ENCODE measurements around the gene DPP6. TPM values are rescaled to one million over a fixed set of nuclear protein-coding genes. Genes with fewer than 3 reads are reported as not detected.
A peak's percentile ranks its signal among the peaks of the same experiment; 100 is the strongest.

The DPP6 gene
- total and polyA plus RNA-seq, 9 of the 15 experiments (the other 6 are each of a cell fraction or from before 2014, with no cell fraction given), result not detected

DNA sequence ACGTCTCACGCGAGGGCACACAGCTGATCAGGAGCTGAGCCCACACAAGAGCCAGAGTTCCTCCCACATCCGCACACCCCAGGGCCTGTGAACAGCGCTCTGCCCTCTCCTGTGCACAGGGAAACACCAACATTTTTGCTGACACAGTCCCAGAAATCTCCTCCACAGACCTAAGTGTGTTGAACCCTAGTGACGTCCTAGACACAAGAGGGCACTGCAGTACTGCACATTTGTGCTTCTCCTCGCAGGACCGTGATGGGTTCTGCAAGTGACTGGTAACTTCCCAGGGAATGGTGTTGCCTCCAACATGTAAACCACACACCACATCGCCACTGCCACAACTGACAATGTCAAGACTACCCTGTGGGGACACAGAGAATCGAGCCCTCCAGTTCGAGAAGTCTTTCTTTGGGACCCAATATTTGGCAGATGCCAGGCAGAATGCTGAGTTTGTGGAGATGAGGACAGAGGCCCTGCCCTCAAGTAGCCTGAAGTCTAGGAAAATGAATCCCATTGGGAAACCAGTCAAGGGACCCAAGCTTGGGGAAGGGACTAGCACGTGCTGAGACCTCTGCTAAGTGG, 780.5 kb downstream of the DPP6 start (continued):
- TF ChIP-seq TEAD1 (CRISPR knock-in tag; IDR thresholded peaks at IDR 0.05) (no peak), MAFG (tag; conservative IDR thresholded peaks at IDR 0.05) (peak; percentile 39; the same call in 1 of the 2 replicates), CREM (IDR thresholded peaks at IDR 0.05; ENCODE audit: low read depth) (peak; percentile 67), NEUROD1 (IDR thresholded peaks at IDR 0.05; ENCODE audit: borderline replicate concordance, low read depth, low read length, partially characterized antibody) (no peak), FOXP1 (CRISPR knock-in tag; IDR thresholded peaks at IDR 0.05) (no peak), ZNF316 (IDR thresholded peaks at IDR 0.05) (peak; percentile 70), PPARD (CRISPR knock-in tag; IDR thresholded peaks at IDR 0.05) (no peak), MEF2D (tag; conservative IDR thresholded peaks at IDR 0.05; ENCODE audit: low read depth) (no peak)
- TF ChIP-seq, protein P1, sequence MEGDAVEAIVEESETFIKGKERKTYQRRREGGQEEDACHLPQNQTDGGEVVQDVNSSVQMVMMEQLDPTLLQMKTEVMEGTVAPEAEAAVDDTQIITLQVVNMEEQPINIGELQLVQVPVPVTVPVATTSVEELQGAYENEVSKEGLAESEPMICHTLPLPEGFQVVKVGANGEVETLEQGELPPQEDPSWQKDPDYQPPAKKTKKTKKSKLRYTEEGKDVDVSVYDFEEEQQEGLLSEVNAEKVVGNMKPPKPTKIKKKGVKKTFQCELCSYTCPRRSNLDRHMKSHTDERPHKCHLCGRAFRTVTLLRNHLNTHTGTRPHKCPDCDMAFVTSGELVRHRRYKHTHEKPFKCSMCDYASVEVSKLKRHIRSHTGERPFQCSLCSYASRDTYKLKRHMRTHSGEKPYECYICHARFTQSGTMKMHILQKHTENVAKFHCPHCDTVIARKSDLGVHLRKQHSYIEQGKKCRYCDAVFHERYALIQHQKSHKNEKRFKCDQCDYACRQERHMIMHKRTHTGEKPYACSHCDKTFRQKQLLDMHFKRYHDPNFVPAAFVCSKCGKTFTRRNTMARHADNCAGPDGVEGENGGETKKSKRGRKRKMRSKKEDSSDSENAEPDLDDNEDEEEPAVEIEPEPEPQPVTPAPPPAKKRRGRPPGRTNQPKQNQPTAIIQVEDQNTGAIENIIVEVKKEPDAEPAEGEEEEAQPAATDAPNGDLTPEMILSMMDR (IDR thresholded peaks at IDR 0.05 in 2 of 3, conservative IDR thresholded peaks at IDR 0.05 in 1 of 3; ENCODE audit: insufficient read depth in 2 of 3, low read depth in 1 of 3, low read length in 3 of 3), result peak; percentile 48 to 61 (median 57)

DNA sequence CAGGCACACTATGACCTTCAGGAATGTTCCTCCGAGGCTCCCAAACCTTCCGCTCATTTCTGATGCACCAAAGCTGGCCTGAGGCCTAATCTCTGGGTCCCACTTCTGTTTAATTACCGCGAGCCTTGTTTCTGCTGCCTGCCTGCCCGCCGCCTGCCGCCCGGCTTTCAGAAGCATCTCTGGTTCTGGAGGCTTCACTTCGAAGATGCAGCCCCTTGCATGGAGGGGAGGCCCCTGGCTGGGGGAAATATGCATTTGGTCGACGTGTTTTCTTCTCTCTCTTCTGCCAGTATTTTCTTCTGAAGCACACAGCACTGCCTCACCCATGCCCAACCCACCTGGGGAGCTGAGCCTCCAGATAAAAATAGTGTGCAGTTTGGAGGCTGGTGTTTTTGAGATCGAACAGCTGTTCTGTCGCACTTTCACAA, 783.8 kb downstream of the DPP6 start:
- FAIRE-seq, result no peak
- intact Hi-C loops (cut with micrococcal nuclease), result no loop called here
- 0% methylated on average over 13 of the region's 13 CpGs for WGBS (ENCODE audit: insufficient coverage, low coverage, missing lambda C conversion rate)
- Histone ChIP-seq H3K9me1 (ENCODE audit: control insufficient read depth, insufficient read depth, low read length) (peaks cover 2% of the 10 kb centered on the region), H3K4me1 (replicated peaks in 1 of 2; ENCODE audit: control insufficient read depth in 2 of 2, insufficient read depth in 2 of 2, low read length in 2 of 2) (no peaks in the 10 kb centered on the region), H3K4me2 (ENCODE audit: insufficient read depth, low read length) (no peak overlapping the region), H3K4me3 (no peak overlapping the region), H3K9ac (ENCODE audit: insufficient read depth in 1 of 2, low read depth in 2 of 2, low read length in 2 of 2) (no peak overlapping the region), H3K36me3 (ENCODE audit: control insufficient read depth, insufficient read depth, low read length) (no peaks in the 10 kb centered on the region), H4K20me1 (replicated peaks; ENCODE audit: control insufficient read depth, insufficient read depth, low read length) (peaks cover 4% of the 10 kb centered on the region; the same call in 1 of the 2 replicates), H3K9me3 (replicated peaks; ENCODE audit: control insufficient read depth, insufficient read depth, low read depth, low read length) (no peaks in the 10 kb centered on the region; the same call in 1 of the 2 replicates), H3K79me2 (ENCODE audit: control insufficient read depth, insufficient read depth, low read length) (no peaks in the 10 kb centered on the region), H2AFZ (ENCODE audit: low read depth, low read length) (no peak overlapping the region), H3K27ac (ENCODE audit: extremely low read depth, low read depth, low read length) (no peak overlapping the region), H3K27me3 (ENCODE audit: control insufficient read depth in 2 of 2, insufficient read depth in 2 of 2, low read length in 2 of 2) (peaks cover 56 to 84% of the 10 kb centered on the region in 2 experiments)
- in situ Hi-C loops (cut with MboI), result no loop called here
- DNase-seq (ENCODE audit: extremely low read depth in 1 of 4, low spot score in 3 of 4), result no peak
- ATAC-seq, result no peak
- no TSS peak for BruUV-seq (replicated peaks)
- CTCF ChIA-PET (ENCODE audit: low intra/inter-chr PET ratio), result no interaction called here
- TF ChIP-seq, protein P2, sequence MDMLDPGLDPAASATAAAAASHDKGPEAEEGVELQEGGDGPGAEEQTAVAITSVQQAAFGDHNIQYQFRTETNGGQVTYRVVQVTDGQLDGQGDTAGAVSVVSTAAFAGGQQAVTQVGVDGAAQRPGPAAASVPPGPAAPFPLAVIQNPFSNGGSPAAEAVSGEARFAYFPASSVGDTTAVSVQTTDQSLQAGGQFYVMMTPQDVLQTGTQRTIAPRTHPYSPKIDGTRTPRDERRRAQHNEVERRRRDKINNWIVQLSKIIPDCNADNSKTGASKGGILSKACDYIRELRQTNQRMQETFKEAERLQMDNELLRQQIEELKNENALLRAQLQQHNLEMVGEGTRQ (CRISPR knock-in tag; IDR thresholded peaks at IDR 0.05), result no peak
- peak; percentile 42 for TF ChIP-seq DACH1 (IDR thresholded peaks at IDR 0.05; ENCODE audit: partially characterized antibody)
- POLR2A ChIA-PET, result no interaction called here
